K562 (cell line): ENCODE results near the gene BNIP2. TPM values are rescaled to one million over a fixed set of nuclear protein-coding genes. Genes with fewer than 3 reads are reported as not detected.

Experiments used
- BACH1 ChIP-seq: fragments of 200-800 bp; sonication (Bioruptor generic); IDR thresholded peaks from 2 replicates; pipeline ENCODE4 v1.6.1; 2016; ENCODE audit warnings: missing genetic modification characterization, missing compliant biosample characterization
- CREBBP ChIP-seq: IDR thresholded peaks from one replicate; pipeline ENCODE4 v1.6.1; 2012; ENCODE audit warnings: low read depth, mild to moderate bottlenecking, control low read depth, inconsistent platforms, low read length
- CTBP1 ChIP-seq: fragments of 450-650 bp; IDR thresholded peaks from 2 replicates; pipeline ENCODE4 v1.6.1; 2016; ENCODE audit warnings: borderline replicate concordance
- EZH2 ChIP-seq: IDR thresholded peaks from 2 replicates; pipeline ENCODE4 v1.6.1; 2012; ENCODE audit warnings: low read depth, mild to moderate bottlenecking, inconsistent platforms, low read length, borderline replicate concordance
- GTF3C2 ChIP-seq: IDR thresholded peaks from 3 replicates; pipeline ENCODE4 v1.6.1; 2011; ENCODE audit warnings: borderline replicate concordance, mild to moderate bottlenecking, moderate library complexity; ENCODE audit not compliant: insufficient read length; ENCODE audit errors: extremely low read depth
- HMGN3 ChIP-seq: IDR thresholded peaks from 2 replicates; pipeline ENCODE4 v1.6.1; 2011; ENCODE audit warnings: borderline replicate concordance, low read depth, mild to moderate bottlenecking, mixed read lengths, low read length; ENCODE audit not compliant: insufficient read length; ENCODE audit errors: extremely low read depth
- KLF16 ChIP-seq: IDR thresholded peaks from 2 replicates; pipeline ENCODE4 v1.6.1; 2016; ENCODE audit warnings: antibody characterized with exemption
- MYNN ChIP-seq, 2 experiments: sonication (generic); formaldehyde crosslinking in 1 of 2; IDR thresholded peaks; 2 replicates each; pipeline versions ENCODE4 v1.5.0 to v1.6.1; 2016 to 2020; ENCODE audit warnings: antibody characterized with exemption in 1 of 2, missing genetic modification reagents in 1 of 2
- NCOA6 ChIP-seq: fragments of 450-650 bp; IDR thresholded peaks from 2 replicates; pipeline ENCODE4 v1.6.1; 2017; ENCODE audit warnings: mild to moderate bottlenecking
- POLR2B ChIP-seq: fragments of 450-650 bp; IDR thresholded peaks from 2 replicates; pipeline ENCODE4 v1.6.1; 2018; ENCODE audit warnings: low read depth; ENCODE audit not compliant: partially characterized antibody
- RFX5 ChIP-seq: IDR thresholded peaks from 2 replicates; pipeline ENCODE4 v1.6.1; 2011; ENCODE audit warnings: low read depth, mild to moderate bottlenecking, improper control_type of control experiment, low read length
- SIRT6 ChIP-seq: IDR thresholded peaks from one replicate; pipeline ENCODE4 v1.6.1; 2012; ENCODE audit warnings: low read depth, mild to moderate bottlenecking, control low read depth, inconsistent platforms, low read length, moderate library complexity
- SMAD1 ChIP-seq: fragments of 150-350 bp; IDR thresholded peaks from 2 replicates; pipeline ENCODE4 v1.6.1; 2014; ENCODE audit warnings: low read length, low read depth; ENCODE audit not compliant: partially characterized antibody
- ZC3H4 ChIP-seq: sonication (generic); formaldehyde crosslinking; IDR thresholded peaks from 2 replicates; pipeline ENCODE4 v1.9.0; 2021; ENCODE audit warnings: missing genetic modification reagents, borderline replicate concordance
- ZNF282 ChIP-seq: sonication (generic); formaldehyde crosslinking; IDR thresholded peaks from 2 replicates; pipeline ENCODE4 v1.8.1; 2023; ENCODE audit warnings: missing genetic modification reagents
- ZNF324 ChIP-seq: fragments of 250-450 bp; sonication (Bioruptor Pico); IDR thresholded peaks from 2 replicates; pipeline ENCODE4 v1.4.0; 2020; ENCODE audit warnings: mild to moderate bottlenecking
- ZNF507 ChIP-seq: conservative IDR thresholded peaks from 2 replicates; pipeline ENCODE4 v1.6.1; 2017; ENCODE audit warnings: missing genetic modification characterization, missing compliant biosample characterization
- ZNF589 ChIP-seq: fragments of 200-800 bp; sonication (Bioruptor generic); IDR thresholded peaks from 2 replicates; pipeline ENCODE4 v1.6.1; 2016; ENCODE audit warnings: low read depth, missing genetic modification characterization, missing compliant biosample characterization
- ZNF699 ChIP-seq: fragments of 250-450 bp; sonication (Bioruptor Pico); IDR thresholded peaks from 2 replicates; pipeline ENCODE4 v1.8.0; 2021; ENCODE audit warnings: mild to moderate bottlenecking, moderate library complexity; ENCODE audit not compliant: insufficient replicate concordance
- polyA plus RNA-seq, 8 experiments: library from polyadenylated mRNA; depleted of rRNA in 4 of 8; stranded (reverse) in 5 of 8; unstranded in 3 of 8; fragments of >200 nt; fragmentation: Nextera tagmentation in 2 of 8; fragmentation: Illumina TruSeq in 1 of 8; extraction: Ambion mirVana in 2 of 8; extraction: Trizol in 1 of 8; gene quantifications; 2 replicates each; pipeline versions ENCODE4 v1.2.1 to v1.2.3, GENCODE V29; 2011 to 2014; ENCODE audit warnings: inconsistent platforms in 1 of 8, missing spikeins in 1 of 8
- total RNA-seq, 7 experiments: library from RNA; depleted of rRNA in 6 of 7; stranded (reverse); fragments of >200 nt in 6 of 7; fragmentation: Illumina TruSeq in 2 of 7; extraction: Trizol in 2 of 7; gene quantifications; 2 replicates each; pipeline versions ENCODE4 v1.2.1 to v1.2.3, GENCODE V29; 2011 to 2021; ENCODE audit warnings: low replicate concordance in 1 of 7
- TF ChIP-seq, protein P1 (sequence below): fragments of 200-800 bp; sonication (Bioruptor generic); IDR thresholded peaks from 2 replicates; pipeline ENCODE4 v1.6.1; 2016; ENCODE audit warnings: missing genetic modification characterization, missing compliant biosample characterization

BNIP2 gene
- total and polyA plus RNA-seq, 9 of the 15 experiments (the other 6 are each of a cell fraction or from before 2014, with no cell fraction given), result 19.6 to 88.0 (median 52.5) TPM

DNA sequence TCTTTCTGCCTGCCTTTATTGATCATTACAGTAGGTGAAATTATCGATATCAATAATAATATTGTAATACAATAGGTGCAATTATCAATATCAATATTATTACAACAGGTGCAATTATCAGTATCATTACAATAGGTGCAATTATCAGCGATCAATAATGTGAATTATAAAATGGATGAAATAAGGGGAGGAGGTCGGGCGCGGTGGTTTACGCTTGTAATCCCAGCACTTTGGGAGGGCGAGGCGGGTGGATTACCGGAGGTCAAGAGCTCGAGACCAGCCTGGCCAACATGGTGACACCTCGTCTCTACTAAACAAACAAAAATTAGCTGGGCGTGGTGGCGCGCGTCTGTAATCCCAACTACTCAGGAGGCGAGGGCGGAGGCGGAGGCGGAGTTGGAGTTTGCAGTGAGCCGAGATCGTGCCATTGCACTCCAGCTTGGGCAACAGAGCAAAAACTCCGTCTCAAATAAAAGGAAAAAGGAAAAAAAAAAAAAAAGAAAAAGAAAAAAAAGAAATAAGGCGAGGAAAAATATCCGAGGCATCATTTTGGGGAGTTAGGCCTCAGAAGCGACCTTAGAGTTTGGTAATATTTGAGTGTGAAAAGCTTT lies 611 bp upstream of the BNIP2 start (continued):
- TF ChIP-seq GTF3C2, result no peak
- no peak for TF ChIP-seq ZNF699 (CRISPR knock-in tag)
- no peak for TF ChIP-seq ZNF324 (CRISPR knock-in tag)
- TF ChIP-seq ZNF507 (tag), result no peak
- TF ChIP-seq RFX5, result no peak
- TF ChIP-seq ZNF589, result peak; percentile 68; the same call in 1 of the 2 replicates
- TF ChIP-seq POLR2B, result peak; percentile 57
- TF ChIP-seq, protein P1, sequence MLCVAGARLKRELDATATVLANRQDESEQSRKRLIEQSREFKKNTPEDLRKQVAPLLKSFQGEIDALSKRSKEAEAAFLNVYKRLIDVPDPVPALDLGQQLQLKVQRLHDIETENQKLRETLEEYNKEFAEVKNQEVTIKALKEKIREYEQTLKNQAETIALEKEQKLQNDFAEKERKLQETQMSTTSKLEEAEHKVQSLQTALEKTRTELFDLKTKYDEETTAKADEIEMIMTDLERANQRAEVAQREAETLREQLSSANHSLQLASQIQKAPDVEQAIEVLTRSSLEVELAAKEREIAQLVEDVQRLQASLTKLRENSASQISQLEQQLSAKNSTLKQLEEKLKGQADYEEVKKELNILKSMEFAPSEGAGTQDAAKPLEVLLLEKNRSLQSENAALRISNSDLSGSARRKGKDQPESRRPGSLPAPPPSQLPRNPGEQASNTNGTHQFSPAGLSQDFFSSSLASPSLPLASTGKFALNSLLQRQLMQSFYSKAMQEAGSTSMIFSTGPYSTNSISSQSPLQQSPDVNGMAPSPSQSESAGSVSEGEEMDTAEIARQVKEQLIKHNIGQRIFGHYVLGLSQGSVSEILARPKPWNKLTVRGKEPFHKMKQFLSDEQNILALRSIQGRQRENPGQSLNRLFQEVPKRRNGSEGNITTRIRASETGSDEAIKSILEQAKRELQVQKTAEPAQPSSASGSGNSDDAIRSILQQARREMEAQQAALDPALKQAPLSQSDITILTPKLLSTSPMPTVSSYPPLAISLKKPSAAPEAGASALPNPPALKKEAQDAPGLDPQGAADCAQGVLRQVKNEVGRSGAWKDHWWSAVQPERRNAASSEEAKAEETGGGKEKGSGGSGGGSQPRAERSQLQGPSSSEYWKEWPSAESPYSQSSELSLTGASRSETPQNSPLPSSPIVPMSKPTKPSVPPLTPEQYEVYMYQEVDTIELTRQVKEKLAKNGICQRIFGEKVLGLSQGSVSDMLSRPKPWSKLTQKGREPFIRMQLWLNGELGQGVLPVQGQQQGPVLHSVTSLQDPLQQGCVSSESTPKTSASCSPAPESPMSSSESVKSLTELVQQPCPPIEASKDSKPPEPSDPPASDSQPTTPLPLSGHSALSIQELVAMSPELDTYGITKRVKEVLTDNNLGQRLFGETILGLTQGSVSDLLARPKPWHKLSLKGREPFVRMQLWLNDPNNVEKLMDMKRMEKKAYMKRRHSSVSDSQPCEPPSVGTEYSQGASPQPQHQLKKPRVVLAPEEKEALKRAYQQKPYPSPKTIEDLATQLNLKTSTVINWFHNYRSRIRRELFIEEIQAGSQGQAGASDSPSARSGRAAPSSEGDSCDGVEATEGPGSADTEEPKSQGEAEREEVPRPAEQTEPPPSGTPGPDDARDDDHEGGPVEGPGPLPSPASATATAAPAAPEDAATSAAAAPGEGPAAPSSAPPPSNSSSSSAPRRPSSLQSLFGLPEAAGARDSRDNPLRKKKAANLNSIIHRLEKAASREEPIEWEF, result peak; percentile 99
- TF ChIP-seq MYNN (IDR thresholded peaks at IDR 0.05), result no peak
- no peak for TF ChIP-seq MYNN (CRISPR knock-in tag; IDR thresholded peaks at IDR 0.05)
- no peak for TF ChIP-seq EZH2
- no peak for TF ChIP-seq CREBBP
- TF ChIP-seq BACH1, result peak; percentile 49; the same call in 1 of the 2 replicates
- TF ChIP-seq KLF16, result no peak
- TF ChIP-seq NCOA6, result no peak
- no peak for TF ChIP-seq ZC3H4 (CRISPR knock-in tag)
- TF ChIP-seq HMGN3, result no peak
- TF ChIP-seq CTBP1, result no peak
- TF ChIP-seq ZNF282, result no peak
- TF ChIP-seq SIRT6, result no peak
- no peak for TF ChIP-seq SMAD1
